ENCODE results near the gene PLCH1. TPM values are rescaled to one million over a fixed set of nuclear protein-coding genes. Genes with fewer than 3 reads are reported as not detected.

Gene PLCH1
- total RNA-seq, 1 donor from 2014 or later: 32.0 TPM

- Histone ChIP-seq H3K4me2 (peak overlapping the region; percentile 54), H3K27ac (no peak overlapping the region), H3K27me3 (no peaks in the 10 kb centered on the region), H4K20me1 (ENCODE audit: low read depth) (no peaks in the 10 kb centered on the region), H3K4me1 (peaks cover 15% of the 10 kb centered on the region), H3K9ac (no peak overlapping the region), H3K36me3 (no peaks in the 10 kb centered on the region), H3K9me3 (ENCODE audit: low read depth) (no peaks in the 10 kb centered on the region), H3K4me3 (peak overlapping the region; percentile 1), H3F3A (ENCODE audit: low read depth) (no peaks in the 10 kb centered on the region), H3K79me2 (ENCODE audit: low read depth) (no peaks in the 10 kb centered on the region), H2AFZ (replicated peaks) (peak overlapping the region; percentile 89)
- Mint-ChIP-seq H3K4me3 (no peak overlapping the region), H3K27me3 (ENCODE audit: insufficient read depth, low read depth) (no peaks in the 10 kb centered on the region), H3K36me3 (no peaks in the 10 kb centered on the region), H3K9me3 (peaks cover 4% of the 10 kb centered on the region), H3K27ac (peak overlapping the region; percentile 87), H3K4me1 (peaks cover 11% of the 10 kb centered on the region)
- peak; percentile 39 for DNase-seq (ENCODE audit: low spot score)
- no peak for TF ChIP-seq CTCF (IDR thresholded peaks at IDR 0.05)
- TF ChIP-seq EZH2phosphoT487 (IDR thresholded peaks at IDR 0.05): no peak
- no peak for TF ChIP-seq EZH2 (IDR thresholded peaks at IDR 0.05)
These were observed 402.5 kb downstream of the PLCH1 start for GRCh38 chr3:155342344-155342743.

GRCh38 chr3:155339052-155339451, 405.8 kb downstream of the PLCH1 start:
- Histone ChIP-seq H3K27me3 (no peaks in the 10 kb centered on the region), H3F3A (ENCODE audit: low read depth) (no peaks in the 10 kb centered on the region), H3K9ac (no peak overlapping the region), H3K4me2 (no peak overlapping the region), H3K27ac (no peak overlapping the region), H3K9me3 (ENCODE audit: low read depth) (no peaks in the 10 kb centered on the region), H3K36me3 (no peaks in the 10 kb centered on the region), H3K4me1 (peaks cover 15% of the 10 kb centered on the region), H2AFZ (replicated peaks) (no peak overlapping the region), H4K20me1 (ENCODE audit: low read depth) (no peaks in the 10 kb centered on the region), H3K79me2 (ENCODE audit: low read depth) (no peaks in the 10 kb centered on the region), H3K4me3 (no peak overlapping the region)
- TF ChIP-seq EZH2phosphoT487 (IDR thresholded peaks at IDR 0.05) (no peak), EZH2 (IDR thresholded peaks at IDR 0.05) (no peak), CTCF (IDR thresholded peaks at IDR 0.05) (no peak)
- Mint-ChIP-seq H3K27ac (no peak overlapping the region), H3K4me3 (no peak overlapping the region), H3K9me3 (peaks cover 3% of the 10 kb centered on the region), H3K27me3 (ENCODE audit: insufficient read depth, low read depth) (no peaks in the 10 kb centered on the region), H3K36me3 (no peaks in the 10 kb centered on the region), H3K4me1 (peaks cover 16% of the 10 kb centered on the region)
- no peak for DNase-seq (ENCODE audit: low spot score)

- Histone ChIP-seq H3K27me3 (no peaks in the 10 kb centered on the region), H3K4me2 (no peak overlapping the region), H3K9me3 (ENCODE audit: low read depth) (no peaks in the 10 kb centered on the region), H3F3A (ENCODE audit: low read depth) (no peaks in the 10 kb centered on the region), H4K20me1 (ENCODE audit: low read depth) (no peaks in the 10 kb centered on the region), H3K36me3 (no peaks in the 10 kb centered on the region), H3K4me3 (no peak overlapping the region), H3K27ac (no peak overlapping the region), H3K4me1 (no peaks in the 10 kb centered on the region), H3K79me2 (ENCODE audit: low read depth) (no peaks in the 10 kb centered on the region), H2AFZ (replicated peaks) (no peak overlapping the region), H3K9ac (no peak overlapping the region)
- Mint-ChIP-seq H3K36me3 (no peaks in the 10 kb centered on the region), H3K4me1 (peaks cover 4% of the 10 kb centered on the region), H3K27me3 (ENCODE audit: insufficient read depth, low read depth) (peaks cover 4% of the 10 kb centered on the region), H3K27ac (no peak overlapping the region), H3K4me3 (no peak overlapping the region), H3K9me3 (peaks cover 3% of the 10 kb centered on the region)
- TF ChIP-seq EZH2 (IDR thresholded peaks at IDR 0.05) (no peak), CTCF (IDR thresholded peaks at IDR 0.05) (no peak), EZH2phosphoT487 (IDR thresholded peaks at IDR 0.05) (no peak)
- DNase-seq (ENCODE audit: low spot score): no peak
These were observed 409.0 kb downstream of the PLCH1 start for GRCh38 chr3:155335724-155336354.

All from neural progenitor cell (in vitro differentiated cells).